HG03378 (cell line): ENCODE results near the gene MECR.
"Not testable (repeated sequence)": the region's sequence is repeated elsewhere in the genome, so short reads cannot be mapped to it uniquely, and the experiment has no call there.

Experiments
- ATAC-seq: cut with Tn5 transposase; IDR thresholded peaks from one replicate; pipeline ENCODE4 v1.9.1; 2021; ENCODE audit warnings: mild to moderate bottlenecking, moderate library complexity; ENCODE audit not compliant: unreplicated experiment

Gene MECR

DNA sequence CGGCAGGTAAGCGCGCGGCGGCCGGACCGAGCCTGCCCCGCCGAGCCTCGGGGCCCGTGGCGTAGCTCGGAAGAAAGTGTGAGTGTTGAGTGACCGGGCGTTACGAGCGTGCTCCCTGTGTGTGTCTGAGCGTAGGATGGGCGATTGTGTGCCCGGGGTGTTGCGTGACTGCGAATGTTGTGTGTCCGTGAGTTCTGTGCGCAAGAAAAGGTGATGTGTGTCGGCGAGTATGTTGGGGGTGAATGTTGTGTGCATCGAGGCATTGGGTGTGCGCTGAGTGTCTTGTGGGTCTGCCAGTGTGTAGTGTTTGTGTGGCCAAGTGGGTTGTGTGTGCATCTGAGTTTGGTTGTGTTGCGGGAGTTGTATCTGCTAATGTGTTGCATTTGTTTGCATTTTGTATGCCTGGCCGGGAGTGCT, 6.0 kb upstream of the MECR start:
- ATAC-seq: no peak

DNA sequence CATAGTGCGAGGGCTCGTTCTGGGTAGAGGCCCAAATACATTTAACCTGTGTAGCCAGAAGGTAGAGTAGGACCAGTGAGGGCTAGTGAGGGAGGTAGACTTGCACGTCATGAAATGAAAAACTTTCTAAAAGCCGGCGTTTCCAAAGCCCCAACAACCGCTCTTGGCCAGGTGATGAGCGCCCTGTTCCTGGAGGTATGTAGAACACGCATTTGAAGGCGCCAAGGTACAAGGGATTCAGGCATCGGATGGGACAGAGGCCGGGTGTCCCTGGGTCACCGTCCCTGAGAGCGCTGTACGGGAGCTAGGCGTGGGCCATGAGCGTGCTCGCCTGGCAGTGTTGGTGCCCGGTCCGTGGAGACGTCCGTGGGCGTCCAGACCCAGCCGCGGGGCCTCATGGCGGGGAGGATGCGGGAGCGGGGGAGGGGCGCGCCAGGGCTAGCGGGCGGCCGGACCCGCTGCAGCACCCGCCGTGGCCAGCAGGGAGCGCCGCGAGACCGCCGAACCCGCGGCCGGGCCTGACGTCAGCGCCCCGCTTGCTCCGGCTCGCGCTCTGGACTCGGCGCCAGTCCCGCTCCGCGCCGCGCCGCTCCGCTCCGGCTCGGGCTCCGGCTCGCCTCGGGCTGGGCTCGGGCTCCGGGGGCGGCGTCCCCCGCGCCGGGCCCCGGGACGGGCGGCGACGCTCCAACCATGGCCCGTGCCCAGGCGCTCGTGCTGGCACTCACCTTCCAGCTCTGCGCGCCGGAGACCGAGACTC, 5.4 kb upstream of the MECR start, which contains the start of gene PTPRU:
TSS of gene PTPRU (plus strand) at position 568 of the 757 bp plus-strand sequence. CDS start at position 691, 123 bp downstream.
- no peak for ATAC-seq

DNA sequence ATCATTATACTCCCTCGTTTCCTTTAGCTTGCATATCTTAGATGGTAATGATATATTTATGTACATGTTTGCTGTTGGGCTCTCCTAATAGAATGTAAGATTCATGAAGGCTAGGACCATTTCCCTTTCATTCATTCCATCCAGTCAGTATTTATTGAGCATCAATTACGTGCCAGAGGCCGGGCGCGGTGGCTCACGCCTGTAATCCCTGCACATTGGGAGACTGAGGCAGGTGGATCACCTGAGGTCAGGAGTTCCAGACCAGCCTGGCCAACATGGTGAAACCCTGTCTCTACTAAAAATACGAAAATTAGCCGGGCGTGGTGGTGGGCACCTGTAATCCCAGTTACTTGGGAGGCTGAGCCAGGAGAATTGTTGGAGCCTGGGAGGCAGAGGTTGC, 4.1 kb upstream of the MECR start:
- not testable (repeated sequence) for ATAC-seq

DNA sequence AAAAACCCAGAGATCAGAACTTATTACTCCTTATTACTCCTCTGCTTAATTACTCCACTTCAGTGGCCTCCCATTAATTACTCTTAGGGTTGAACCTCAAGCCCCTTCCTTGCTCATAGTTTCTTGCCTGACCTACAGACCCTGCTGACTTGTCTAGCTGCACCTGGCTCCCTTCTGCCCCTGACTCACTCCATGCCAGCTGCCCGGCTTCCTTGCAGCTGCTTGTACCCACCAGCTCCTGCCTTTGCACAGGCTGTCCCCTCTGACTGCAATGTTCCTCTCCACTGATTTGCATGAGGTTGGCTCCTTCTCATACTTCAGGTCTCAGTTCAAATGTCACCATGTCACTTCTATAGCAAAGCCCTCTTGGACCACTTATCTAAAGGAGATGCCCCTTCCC, 3.7 kb upstream of the MECR start:
- ATAC-seq: no peak

DNA sequence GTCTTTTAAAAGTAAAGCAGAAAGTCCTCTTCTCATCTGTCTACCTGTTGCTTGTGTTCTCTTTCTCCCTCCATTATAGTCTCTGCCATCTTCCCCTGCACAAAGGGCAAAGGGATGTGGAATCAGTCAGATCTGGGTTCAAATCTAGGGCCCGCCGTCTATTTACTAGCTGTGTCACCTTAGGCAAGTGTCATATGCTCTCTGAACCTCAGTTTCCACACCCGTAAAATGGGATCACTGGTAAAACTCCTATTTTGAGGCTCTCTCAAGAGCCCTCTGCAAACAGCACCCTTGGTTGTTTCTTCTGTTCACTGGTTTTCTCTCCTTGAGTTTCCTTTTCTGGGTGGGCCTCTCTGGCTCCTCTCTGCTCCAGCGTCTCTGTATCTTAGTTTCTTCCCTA, 3.0 kb upstream of the MECR start:
- ATAC-seq: no peak

DNA sequence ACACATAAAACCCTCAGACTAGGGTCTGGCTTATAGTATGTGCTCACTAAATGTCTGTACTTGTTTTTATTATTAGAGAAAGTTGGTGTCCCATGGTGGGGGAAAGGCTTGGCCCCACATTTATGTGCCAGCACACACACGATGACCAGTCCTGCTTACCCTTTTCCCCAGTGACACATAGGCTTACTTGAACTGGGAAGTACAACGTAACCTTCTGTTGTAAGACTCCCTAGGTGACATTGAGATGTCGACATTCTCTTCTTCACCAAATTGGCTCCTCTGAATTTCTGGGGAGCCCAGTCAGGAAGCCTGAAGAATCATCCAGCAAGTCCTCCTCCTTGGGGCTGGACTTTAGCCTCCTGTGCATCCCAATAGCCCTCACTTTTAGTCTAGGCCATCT, 1.7 kb upstream of the MECR start:
- ATAC-seq: no peak

DNA sequence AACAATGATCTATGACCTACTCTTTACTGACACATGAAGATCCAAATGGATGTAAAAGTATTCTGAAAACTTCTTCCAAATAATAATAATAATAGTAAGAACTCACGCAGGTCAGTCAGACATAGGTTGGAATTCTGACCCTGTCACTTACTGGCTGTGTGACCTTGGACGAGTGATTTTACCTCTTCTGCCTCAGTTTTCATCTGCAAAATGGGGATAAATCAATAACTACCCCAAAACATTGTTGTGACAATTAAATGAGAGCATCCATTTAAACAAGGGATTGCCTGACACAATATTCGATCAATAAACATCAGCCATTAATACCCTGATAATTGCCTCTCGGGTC, 556 bp downstream of the MECR start:
- ATAC-seq: no peak

DNA sequence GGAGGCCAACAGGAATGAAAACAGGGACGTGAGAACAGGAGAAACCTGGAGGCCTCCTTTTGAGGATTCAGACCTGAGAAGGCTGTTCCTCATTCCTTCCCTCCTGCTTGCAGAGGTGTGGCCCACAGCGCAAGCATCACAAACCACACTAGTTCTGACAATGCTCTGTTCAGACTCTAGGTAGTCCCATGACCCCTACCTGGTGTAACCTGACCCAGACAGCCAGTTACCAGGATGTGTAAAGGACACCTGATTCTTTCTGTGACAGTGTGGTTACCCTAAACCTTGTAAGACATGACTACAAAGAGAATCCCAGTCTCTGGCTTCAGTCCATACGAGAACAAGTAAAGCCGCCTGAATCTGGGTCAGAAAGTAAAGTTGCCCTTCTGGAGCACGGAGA, 3.2 kb downstream of the MECR start:
- no peak for ATAC-seq

DNA sequence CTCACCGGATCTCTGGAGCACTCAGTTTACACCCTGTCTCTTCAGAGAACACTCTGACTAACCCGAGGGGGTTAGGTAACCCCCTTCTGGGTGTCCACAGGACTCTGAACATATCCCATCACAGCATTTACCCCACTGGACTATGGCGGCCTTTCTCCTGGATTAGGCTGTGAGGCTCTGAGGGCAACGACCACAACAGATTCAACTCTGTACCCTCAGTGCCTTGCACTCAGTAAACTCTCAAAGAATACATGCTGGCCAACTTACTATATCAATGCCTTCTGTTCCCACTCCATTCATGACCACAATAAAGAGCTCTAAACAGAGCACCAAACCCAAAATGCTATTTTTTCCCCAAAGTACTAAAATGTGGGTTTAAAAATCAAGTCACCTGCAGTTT, 5.4 kb downstream of the MECR start:
- ATAC-seq: no peak

DNA sequence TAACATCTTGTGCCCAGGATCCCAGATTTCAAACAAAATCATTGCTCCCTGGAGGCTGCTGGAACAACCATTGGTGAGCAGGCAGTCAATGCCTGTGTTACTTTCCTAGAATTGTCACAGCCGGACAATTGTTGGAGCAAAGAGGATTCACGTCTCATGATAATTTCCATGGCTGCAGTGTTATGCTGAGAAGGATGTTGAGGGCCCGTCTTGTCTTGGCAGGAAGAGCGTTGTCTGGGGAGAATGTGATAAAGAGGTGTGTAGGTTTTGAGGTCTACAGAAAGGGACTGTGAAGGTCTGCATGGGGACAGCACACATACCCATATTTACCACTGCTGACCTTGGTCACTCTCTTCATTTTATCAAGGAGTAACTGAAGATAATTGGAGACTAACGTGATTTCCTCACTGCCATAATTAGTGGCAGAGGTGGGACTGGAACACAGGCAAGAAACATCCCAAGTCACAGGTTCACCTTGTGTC, 6.3 kb downstream of the MECR start:
- no peak for ATAC-seq

DNA sequence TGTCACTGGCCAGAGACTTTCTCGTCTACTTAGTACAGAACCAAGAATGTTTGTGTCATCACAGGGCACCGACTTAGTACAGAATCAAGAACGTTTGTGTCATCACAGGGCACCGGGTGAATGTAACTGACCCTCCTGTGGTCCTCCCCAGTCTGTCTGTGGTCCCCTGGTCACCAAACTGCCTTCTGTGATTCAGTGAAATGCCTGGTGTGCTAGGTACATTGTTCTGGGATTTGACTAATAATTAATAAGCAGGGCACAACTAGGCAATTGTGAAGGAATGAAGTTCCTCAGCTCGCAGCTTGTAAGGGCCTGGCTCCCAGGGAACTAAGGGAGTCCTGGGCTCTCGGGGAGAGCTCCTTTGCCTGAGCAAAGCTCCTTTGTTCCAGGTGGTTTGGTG, 7.2 kb downstream of the MECR start:
- ATAC-seq: no peak

DNA sequence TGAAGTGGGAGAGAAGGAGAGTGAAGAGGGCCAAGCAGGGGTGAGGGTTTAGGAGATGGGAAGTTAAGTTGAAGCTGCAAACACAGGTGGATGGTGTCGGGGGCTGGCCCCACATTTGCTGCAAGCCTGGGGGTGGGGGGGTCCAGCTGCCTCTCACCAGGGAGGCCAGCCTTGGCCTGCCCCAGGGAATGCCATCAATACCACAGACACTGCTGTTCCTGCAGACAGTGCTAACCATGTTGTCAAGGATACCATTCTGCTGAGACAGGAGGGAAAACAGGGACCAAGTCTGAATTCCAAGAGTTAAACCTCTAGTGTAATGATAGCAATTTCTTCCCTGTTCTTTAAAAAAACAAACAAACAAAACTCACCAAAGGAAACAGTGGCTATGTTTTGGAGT, 8.0 kb downstream of the MECR start:
- ATAC-seq: no peak

DNA sequence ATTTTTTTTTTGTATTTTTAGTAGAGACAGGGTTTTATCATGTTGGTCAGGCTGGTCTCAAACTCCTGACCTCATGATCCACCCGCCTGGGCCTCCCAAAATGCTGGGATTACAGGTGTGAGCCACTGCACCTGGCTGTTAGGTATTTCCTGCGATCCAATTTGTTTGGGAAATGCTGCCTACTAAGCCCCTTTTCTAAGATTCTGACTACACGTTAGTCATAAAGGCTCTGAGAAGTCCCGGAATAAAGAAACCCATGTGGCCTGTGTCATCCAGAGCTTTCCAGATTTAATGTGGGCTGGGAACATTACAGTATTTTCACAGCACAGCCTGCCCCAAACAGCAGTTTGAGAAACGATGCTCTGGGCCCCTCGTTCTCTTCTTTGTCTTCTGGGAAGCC, 8.5 kb downstream of the MECR start:
- ATAC-seq: not testable (repeated sequence)

DNA sequence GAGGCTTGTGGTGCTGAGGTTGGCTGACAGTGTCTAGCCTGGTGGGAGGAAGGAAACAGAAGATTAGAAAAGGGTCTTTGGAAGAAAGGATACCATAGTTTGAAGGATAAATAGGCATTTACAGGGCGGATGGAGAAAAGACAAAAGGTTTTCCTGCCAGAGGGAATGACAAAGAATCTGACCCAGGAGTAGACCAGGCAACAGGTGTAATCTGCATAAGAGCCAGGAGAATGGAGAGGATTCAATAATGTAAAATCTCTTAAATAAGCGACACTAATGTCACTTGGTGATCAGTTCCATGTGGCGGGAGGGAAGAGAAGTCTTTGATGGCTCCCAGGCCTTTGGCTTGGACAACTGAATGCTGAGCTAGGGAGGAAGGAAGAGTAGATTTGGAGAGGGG, 9.4 kb downstream of the MECR start:
- ATAC-seq: no peak

DNA sequence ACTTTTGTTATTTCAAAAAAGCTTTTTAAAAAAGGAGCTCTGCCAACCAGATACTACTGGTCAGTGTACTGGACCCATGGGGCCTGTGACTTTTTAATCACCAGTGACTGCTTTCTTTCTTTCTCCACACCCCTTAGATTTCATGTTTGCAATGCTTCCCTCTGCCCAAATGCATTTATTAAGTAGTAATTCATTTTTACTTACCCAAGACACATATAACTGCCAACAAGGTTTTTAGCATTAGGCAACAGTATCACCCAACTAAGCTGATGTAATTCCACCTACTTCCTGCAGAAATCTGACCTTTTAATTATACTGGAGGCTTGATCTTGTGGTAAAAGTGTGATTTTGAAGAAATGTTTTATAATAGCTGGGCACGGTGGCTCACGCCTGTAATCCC, 12.5 kb downstream of the MECR start:
- no peak for ATAC-seq

DNA sequence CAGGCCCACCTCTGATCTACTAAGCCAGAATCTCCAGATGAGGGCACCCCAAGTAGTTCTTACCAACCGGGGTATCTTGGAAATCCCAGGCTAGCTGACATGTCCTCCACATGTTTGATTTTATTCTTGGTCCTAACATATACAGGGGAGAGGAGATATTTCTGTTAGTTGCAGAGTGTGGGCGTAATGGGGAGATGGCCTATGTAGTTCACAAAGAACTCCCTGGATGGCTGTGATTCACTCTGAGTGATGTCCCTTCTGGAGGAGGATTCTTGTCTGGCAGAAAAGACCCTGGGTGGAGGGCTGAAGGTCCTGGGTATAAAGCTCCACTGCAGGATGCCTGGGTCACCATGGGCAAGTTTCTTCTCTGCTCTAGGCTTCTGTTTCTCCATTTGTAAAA, 13.1 kb downstream of the MECR start:
- no peak for ATAC-seq

DNA sequence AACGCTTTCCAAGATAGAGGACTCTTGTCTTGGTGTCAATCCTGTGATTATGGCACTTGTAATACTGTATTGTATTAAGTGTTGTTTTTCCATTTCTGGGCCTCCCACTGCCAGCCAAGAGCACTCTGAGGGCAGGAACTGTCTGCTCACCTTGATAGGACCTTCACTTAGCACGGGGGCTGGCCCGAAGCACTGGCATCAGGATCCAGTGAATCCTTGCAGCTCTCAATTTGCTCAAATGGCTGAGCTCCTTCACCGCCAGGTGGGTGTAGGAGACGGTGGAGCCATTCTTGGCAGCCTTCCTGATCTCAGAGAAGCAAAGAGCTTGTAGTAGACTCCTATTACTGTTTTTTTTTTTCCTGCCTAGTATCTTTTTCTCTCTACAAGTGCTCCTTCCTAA, 17.7 kb downstream of the MECR start:
- ATAC-seq: no peak

DNA sequence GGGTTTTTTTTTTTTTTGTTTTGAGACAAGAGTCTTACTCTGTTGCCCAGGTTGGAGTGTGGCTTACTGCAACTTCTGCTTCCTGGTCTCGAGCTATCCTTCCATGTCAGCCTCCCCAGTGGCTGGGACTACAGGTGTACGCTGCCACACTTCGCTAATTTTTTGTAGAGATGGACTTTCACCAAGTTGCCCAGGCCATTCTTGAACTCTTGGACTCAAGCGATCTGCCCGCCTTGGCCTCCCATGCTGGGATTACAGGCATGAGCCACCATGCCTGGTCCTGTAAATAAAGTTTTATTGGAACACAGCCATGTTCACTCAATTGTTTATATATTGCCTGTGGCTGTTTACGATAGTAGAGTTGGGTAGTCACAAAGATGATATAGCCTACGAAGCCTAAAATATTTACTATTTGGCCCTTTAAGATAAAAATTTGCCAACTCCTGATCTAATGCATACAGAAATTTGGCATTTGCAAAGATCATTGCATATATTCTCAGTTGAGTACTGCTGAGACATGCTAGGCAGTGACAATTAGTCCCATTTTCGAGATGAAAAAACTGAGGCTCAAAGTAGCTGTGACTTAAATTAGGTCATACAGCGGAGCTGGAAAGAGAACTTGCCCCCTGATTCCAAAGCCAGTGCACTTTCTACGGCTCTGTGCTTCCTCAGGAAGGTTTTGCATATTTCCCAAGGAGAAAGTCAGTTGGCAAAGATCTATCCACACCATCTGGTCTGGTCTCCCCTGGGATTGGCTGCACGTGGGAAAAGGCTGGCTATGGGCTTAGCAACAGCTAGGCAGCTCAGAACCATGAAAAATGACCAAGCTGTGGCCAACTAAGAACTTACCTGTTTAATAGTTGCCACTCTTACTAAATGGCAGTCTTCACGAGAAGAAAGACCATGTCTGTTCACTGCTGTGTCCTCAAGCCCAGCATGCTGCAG, 19.4 kb downstream of the MECR start:
- ATAC-seq: no peak

DNA sequence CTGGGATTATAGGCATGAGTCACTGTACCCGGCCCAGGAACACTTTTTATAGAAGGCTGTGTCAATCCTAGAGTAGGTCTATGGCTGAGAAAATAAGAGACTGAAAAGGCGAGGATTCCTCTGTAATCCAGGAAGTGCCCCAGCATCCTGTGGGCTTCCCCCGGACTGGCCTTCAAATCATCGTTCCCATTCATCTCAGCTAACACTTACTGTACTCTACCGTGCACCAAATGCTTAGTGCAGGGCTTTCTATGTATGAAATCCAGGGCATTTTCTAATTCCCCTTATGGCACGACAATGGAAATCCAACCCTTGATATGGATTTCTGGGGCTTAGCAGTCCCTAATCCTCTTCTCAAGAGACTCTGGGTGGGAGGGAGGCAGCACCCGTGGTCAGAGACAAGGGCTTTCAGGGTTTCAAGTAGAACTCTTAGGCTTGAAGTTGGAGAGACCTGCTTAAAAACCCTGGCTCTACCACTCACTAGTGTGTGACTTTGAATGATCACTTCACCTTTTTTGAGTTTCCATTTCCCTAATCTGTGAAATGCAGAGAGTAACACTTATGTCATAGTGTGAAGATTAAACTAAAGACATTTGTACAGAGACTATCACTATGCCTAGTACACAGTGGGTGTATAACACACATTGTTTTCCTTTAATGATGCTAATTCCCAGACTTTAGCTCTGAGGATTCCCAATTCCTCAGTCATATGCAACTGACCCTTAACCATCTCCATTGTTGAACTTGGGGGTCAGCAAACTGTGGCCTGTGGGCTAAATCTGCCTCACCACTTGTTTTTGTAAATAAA, 20.3 kb downstream of the MECR start:
- no peak for ATAC-seq

DNA sequence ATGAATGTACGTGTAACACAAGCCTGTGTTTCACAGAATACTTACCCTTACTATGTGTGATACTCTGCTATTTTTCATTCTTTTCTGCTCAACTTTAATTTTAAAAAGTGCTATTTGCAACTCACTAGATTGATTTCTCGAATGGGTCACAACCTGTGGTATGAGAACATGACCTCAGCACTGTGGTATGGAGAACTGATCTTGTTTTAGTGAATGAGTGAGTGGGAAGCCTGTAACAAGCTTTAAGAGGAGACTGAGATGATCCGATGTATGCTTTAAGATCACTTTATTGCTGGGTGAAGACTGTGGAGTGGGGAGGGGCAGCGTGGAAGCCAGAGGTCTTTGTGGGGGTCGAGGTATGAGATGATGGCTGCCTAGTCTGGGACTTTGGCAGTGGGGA, 21.6 kb downstream of the MECR start:
- no peak for ATAC-seq

DNA sequence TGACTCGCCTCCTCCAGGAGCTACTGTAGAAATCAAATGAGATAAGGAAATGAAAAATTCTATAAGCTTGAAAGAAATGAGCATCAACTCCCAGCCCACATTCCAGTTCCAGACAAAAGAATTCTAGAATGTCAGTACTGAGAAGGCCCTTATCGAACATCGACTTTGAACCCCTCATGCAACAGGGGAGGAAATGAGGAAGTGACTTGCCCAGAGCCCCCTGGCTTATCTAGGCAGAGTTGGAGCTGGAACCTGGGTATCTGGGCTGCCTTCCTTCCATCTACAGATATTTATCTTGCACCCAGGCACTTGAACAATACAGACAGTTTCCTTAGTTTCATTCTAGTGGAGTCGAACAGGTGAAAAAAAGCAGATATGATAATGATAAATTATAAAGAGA, 22.3 kb downstream of the MECR start:
- no peak for ATAC-seq
